Vagina (tissue), 2 donors: ENCODE data around the gene CDKN1A.

Experiments
- CTCF ChIP-seq, 3 experiments: fragments of 450-650 bp in 2 of 3; fragments of 200-600 bp in 1 of 3; sonication (generic) in 1 of 3; IDR thresholded peaks; one replicate each; pipeline ENCODE4 v1.5.1; 2017 to 2019; ENCODE audit warnings: antibody characterized with exemption in 3 of 3, mild to moderate bottlenecking in 2 of 3, moderate library complexity in 2 of 3
- POLR2A ChIP-seq, 2 donors: fragments of 450-650 bp; IDR thresholded peaks; one replicate each; pipeline ENCODE4 v1.6.1; 2017; ENCODE audit warnings: antibody characterized with exemption in 2 of 2, mild to moderate bottlenecking in 2 of 2, moderate library complexity in 2 of 2
- POLR2AphosphoS5 ChIP-seq, 2 donors: sonication (generic); formaldehyde crosslinking; IDR thresholded peaks; one replicate each; pipeline ENCODE4 v1.9.0; 2017; ENCODE audit warnings: antibody characterized with exemption in 2 of 2, mild to moderate bottlenecking in 2 of 2, low read depth in 1 of 2; ENCODE audit not compliant: insufficient read depth in 1 of 2

- TF ChIP-seq CTCF (IDR thresholded peaks at IDR 0.05) (no peak), POLR2AphosphoS5 (IDR thresholded peaks at IDR 0.05; ENCODE audit: insufficient read depth in 1 of 2, low read depth in 1 of 2) (no peak), POLR2A (IDR thresholded peaks at IDR 0.05) (no peak)
These were observed 52.2 kb downstream of the CDKN1A start for GRCh38 chr6:36730424-36731380.
